AG10803 (cell line): ENCODE results near the gene ABCB1.

Source experiments
- DNase-seq: peaks from one replicate; pipeline ENCODE4 v3.0.0; 2010; ENCODE audit warnings: low read depth
- H3K4me3 ChIP-seq: 2 replicates; pipeline ENCODE4 v1.5.1; 2011; ENCODE audit warnings: mild to moderate bottlenecking, low read length, control low read depth
- CTCF ChIP-seq: conservative IDR thresholded peaks from 2 replicates; pipeline ENCODE4 v1.5.1; 2011; ENCODE audit warnings: mild to moderate bottlenecking, low read length, control low read depth, inconsistent platforms

Gene ABCB1

DNA sequence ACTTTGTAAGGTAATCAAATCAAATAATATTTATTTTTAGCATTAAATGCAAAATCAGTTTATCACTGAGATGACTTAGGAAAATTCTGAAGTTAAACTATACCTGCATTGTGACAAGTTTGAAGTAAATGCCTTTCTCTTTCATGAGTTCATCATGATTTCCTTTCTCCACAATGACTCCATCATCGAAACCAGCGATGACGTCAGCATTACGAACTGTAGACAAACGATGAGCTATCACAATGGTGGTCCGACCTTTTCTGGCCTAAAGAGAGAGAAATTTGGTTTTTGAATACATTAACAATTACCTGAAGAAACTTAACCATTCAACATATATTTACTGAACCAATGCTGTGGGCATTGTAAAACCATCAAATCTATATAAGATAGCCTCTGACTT, 54.9 kb downstream of the ABCB1 start:
- no peak overlapping the region for H3K4me3 ChIP-seq
- no peak for DNase-seq
- TF ChIP-seq CTCF, result no peak

DNA sequence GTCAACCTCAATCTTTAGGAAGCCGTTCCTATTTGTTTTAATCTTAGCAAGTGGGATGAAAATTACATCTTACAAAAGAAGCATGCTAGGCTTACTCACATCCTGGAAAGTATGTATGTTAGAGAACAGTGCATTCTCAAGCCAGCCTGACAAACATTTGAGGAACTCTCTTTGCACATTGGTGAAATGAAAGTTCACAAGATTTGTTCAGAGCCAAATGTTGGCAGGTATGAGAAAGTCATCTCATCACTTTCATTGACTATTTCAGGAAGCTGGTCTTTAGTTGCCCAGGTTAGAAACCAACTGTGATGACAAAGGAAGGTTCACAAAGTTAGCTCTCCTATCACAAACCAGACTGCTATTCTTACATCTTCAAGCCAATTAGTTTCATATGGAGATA, 57.1 kb downstream of the ABCB1 start:
- H3K4me3 ChIP-seq, result no peak overlapping the region
- DNase-seq, result no peak
- TF ChIP-seq CTCF, result no peak

DNA sequence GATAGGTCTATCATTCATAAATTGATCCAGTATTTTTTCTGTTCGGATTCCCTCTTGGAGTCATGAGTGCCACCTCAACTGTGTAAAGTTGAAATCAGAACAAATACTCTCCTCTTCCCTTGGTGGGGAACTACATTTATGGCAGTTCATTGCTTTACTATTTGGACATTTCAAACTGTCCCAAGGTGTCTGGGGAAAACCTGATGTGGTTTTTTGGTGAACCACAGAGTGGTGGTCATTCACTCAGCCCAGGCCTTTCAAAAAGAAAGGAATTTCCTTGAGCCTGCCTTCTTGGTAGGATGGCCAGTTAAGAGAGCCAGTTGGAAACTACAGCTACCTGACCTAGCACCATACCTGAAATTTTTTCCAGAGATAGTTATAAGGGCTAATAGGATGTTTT, 59.0 kb downstream of the ABCB1 start:
- TF ChIP-seq CTCF, result no peak
- no peak for DNase-seq
- H3K4me3 ChIP-seq, result no peak overlapping the region

DNA sequence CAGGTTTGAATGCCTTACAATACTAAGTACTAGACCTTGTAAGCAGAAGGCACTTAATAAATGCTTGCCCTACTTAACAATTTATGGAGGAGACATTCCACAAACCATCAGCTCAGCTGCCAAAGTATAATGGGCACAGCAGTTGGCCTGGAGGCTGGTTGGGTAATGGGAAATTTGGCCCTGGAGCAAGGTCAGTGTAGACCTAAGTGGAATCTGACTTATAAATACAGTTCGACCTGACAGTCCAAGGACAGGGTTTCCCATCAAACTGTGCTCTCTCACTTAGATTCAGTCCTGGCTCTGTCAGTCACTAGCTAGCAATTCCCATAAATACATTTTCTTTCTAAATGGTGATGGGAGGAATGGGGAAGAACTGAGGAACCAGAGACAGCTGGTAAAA, 62.6 kb downstream of the ABCB1 start:
- no peak for TF ChIP-seq CTCF
- DNase-seq, result no peak

GRCh38 chr7:87534072-87534471, 66.6 kb downstream of the ABCB1 start:
- H3K4me3 ChIP-seq, result no peak overlapping the region
- no peak for TF ChIP-seq CTCF
- no peak for DNase-seq

More for the DNA sequence above, 62.6 kb downstream of the ABCB1 start:
- H3K4me3 ChIP-seq, result no peak overlapping the region

GRCh38 chr7:87530126-87530525, 70.6 kb downstream of the ABCB1 start:
- no peak for TF ChIP-seq CTCF
- no peak for DNase-seq
- H3K4me3 ChIP-seq, result no peak overlapping the region

- no peak for DNase-seq
- TF ChIP-seq CTCF, result no peak
- H3K4me3 ChIP-seq, result no peak overlapping the region
Observed at GRCh38 chr7:87528730-87529129, 72.0 kb downstream of the ABCB1 start.
